ENCODE results near the gene CTNND2. TPM values are rescaled to one million over a fixed set of nuclear protein-coding genes. Genes with fewer than 3 reads are reported as not detected.

Gene CTNND2
- total and polyA plus RNA-seq, 8 donors: 9.2 to 62.8 (median 43.7) TPM

- no peak for FAIRE-seq
- ATAC-seq: no peak
- H3K36me3 ChIP-seq: no peaks in the 10 kb centered on the region
These were observed 592.5 kb downstream of the CTNND2 start for GRCh38 chr5:11311731-11312130.

GRCh38 chr5:11311272-11311671 is 593.0 kb downstream of the CTNND2 start:
- no peak for DNase-seq
- FAIRE-seq: no peak
- Histone ChIP-seq H3K4me1 (no peaks in the 10 kb centered on the region), H3K9me3 (no peaks in the 10 kb centered on the region), H3K27me3 (no peaks in the 10 kb centered on the region), H3K36me3 (no peaks in the 10 kb centered on the region), H3K27ac (no peak overlapping the region), H3K4me3 (no peak overlapping the region)
- 92 to 97% methylated on average over 1 of the region's 1 CpG for WGBS, 2 donors
- no peak for TF ChIP-seq CTCF (IDR thresholded peaks at IDR 0.05)
- ATAC-seq: no peak
- intact Hi-C loops (cut with DNase I): no loop called here

More at GRCh38 chr5:11311731-11312130, 592.5 kb downstream of the CTNND2 start:
- no peak overlapping the region for H3K27ac ChIP-seq
- H3K9me3 ChIP-seq: no peaks in the 10 kb centered on the region
- no peaks in the 10 kb centered on the region for H3K27me3 ChIP-seq
- WGBS, 2 donors: 94 to 96% methylated on average over 3 of the region's 3 CpGs
- DNase-seq: no peak
- intact Hi-C loops (cut with DNase I): no loop called here
- H3K4me1 ChIP-seq: no peaks in the 10 kb centered on the region
- TF ChIP-seq CTCF (IDR thresholded peaks at IDR 0.05): no peak
- no peak overlapping the region for H3K4me3 ChIP-seq

GRCh38 chr5:11310158-11310557 is 594.1 kb downstream of the CTNND2 start:
- intact Hi-C loops (cut with DNase I): no loop called here
- ATAC-seq: no peak
- DNase-seq: no peak
- H3K9me3 ChIP-seq: no peaks in the 10 kb centered on the region
- FAIRE-seq: no peak
- H3K4me1 ChIP-seq: no peaks in the 10 kb centered on the region
- no peaks in the 10 kb centered on the region for H3K27me3 ChIP-seq
- TF ChIP-seq CTCF (IDR thresholded peaks at IDR 0.05): no peak
- H3K27ac ChIP-seq: no peak overlapping the region
- H3K4me3 ChIP-seq: no peak overlapping the region
- H3K36me3 ChIP-seq: no peaks in the 10 kb centered on the region
- WGBS, 2 donors: 96 to 100% methylated on average over 2 of the region's 2 CpGs

GRCh38 chr5:11306365-11306764 is 597.9 kb downstream of the CTNND2 start:
- TF ChIP-seq CTCF (IDR thresholded peaks at IDR 0.05): no peak
- ATAC-seq (peak in 1 of 4 donors; percentile 36), DNase-seq (no peak), FAIRE-seq (no peak)
- H3K4me3 ChIP-seq: no peak overlapping the region
- H3K36me3 ChIP-seq: no peaks in the 10 kb centered on the region
- H3K9me3 ChIP-seq: no peaks in the 10 kb centered on the region
- intact Hi-C loops (cut with DNase I): no loop called here
- H3K27me3 ChIP-seq: no peaks in the 10 kb centered on the region
- H3K27ac ChIP-seq: no peak overlapping the region
- no peaks in the 10 kb centered on the region for H3K4me1 ChIP-seq
- WGBS, 2 donors: 71 to 74% methylated on average over 1 of the region's 1 CpG

GRCh38 chr5:11305245-11305644 is 599.0 kb downstream of the CTNND2 start:
- WGBS, 2 donors: 88 to 90% methylated on average over 3 of the region's 3 CpGs
- intact Hi-C loops (cut with DNase I): no loop called here
- Histone ChIP-seq H3K27ac (no peak overlapping the region), H3K27me3 (no peaks in the 10 kb centered on the region), H3K36me3 (no peaks in the 10 kb centered on the region), H3K9me3 (no peaks in the 10 kb centered on the region), H3K4me3 (no peak overlapping the region), H3K4me1 (no peaks in the 10 kb centered on the region)
- DNase-seq (no peak), ATAC-seq (no peak), FAIRE-seq (no peak)
- TF ChIP-seq CTCF (IDR thresholded peaks at IDR 0.05): no peak
